Loucy (cell line): ENCODE data around the gene ZSWIM1.

Experiments
- EZH2phosphoT487 ChIP-seq: fragments of 200-600 bp; IDR thresholded peaks from 2 replicates; pipeline ENCODE4 v1.6.1; 2018; ENCODE audit warnings: antibody characterized with exemption, mild to moderate bottlenecking, moderate library complexity, borderline replicate concordance
- TF ChIP-seq, protein P1 (sequence below): fragments of 200-600 bp; sonication (generic); conservative IDR thresholded peaks from 2 replicates; pipeline ENCODE4 v1.5.1; 2014; ENCODE audit warnings: mild to moderate bottlenecking, antibody characterized with exemption, low read length

DNA sequence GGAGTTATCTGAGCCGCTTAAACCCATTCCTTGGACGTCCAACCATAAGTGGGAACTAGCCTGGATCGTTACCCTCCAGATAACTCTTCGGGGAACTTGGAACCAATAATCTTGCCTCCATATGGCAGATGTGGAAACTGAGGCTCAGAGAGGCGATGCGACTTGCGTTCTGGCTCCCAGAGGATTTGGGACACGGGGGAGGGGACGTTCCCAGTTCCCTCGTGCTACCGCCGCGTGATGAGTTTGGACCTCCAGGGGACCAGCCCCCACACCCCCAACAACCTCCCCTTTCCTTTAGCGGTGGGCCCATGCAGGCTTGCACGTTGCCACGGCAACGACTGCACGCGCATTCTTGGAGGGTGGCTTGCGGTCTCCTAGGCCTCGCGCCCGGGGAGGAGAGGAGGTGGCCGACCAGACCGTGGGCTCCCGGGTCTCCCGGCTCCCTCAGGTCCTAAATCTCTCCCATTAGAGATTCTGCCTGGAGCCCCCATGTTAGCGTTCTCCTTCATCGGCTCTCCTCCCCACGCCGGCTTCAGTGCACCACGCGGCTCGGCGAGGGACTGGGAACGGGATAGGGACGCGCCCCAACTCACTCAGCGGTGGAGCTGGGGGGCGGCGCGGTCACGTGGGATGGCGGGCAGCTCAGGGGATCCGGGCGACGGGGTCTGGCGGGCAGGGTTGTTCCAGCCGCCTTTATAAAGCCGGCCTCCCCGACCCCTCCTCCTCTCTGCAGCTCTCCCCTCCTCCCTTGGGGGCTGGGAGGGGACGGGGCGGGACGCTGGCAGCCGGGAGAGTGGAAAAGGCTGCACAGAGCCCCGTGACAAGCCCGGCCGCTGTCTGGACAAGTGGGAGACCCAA lies 30.7 kb downstream of the ZSWIM1 start, which contains the start of gene PLTP:
- TF ChIP-seq, protein P1, sequence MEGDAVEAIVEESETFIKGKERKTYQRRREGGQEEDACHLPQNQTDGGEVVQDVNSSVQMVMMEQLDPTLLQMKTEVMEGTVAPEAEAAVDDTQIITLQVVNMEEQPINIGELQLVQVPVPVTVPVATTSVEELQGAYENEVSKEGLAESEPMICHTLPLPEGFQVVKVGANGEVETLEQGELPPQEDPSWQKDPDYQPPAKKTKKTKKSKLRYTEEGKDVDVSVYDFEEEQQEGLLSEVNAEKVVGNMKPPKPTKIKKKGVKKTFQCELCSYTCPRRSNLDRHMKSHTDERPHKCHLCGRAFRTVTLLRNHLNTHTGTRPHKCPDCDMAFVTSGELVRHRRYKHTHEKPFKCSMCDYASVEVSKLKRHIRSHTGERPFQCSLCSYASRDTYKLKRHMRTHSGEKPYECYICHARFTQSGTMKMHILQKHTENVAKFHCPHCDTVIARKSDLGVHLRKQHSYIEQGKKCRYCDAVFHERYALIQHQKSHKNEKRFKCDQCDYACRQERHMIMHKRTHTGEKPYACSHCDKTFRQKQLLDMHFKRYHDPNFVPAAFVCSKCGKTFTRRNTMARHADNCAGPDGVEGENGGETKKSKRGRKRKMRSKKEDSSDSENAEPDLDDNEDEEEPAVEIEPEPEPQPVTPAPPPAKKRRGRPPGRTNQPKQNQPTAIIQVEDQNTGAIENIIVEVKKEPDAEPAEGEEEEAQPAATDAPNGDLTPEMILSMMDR = no peak
- no peak for TF ChIP-seq EZH2phosphoT487
